ENCODE results near the gene MYOZ1.

DNA sequence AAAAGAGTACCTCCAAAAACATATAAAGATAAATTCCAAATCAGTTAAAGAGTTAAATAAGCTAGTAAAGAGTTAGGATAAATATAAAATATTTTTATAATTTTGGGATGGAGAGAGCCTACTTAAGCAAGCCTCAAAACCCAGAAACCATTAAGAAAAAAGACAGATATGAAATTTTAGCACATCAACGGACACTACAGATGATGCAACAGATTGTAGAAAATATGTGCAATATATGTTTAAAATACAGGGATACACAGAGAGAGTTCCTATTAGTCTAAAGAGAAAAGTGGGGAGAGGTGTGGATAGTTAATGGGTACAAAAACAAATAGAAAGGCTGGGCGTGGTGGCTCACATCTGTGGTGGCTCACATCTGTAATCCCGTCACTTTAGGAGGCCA is 26.6 kb downstream of the MYOZ1 start:
- TF ChIP-seq GATA2 (IDR thresholded peaks at IDR 0.05; ENCODE audit: low read depth, low read length) (no peak), GATA3 (IDR thresholded peaks at IDR 0.05; ENCODE audit: low read depth, low read length) (no peak)
